HL-60 (cell line): ENCODE data around the gene MCM5.
"Not testable (repeated sequence)": the region's sequence is repeated elsewhere in the genome, so short reads cannot be mapped to it uniquely, and the experiment has no call there.

Source experiments
- POLR2AphosphoS5 ChIP-seq: IDR thresholded peaks from 2 replicates; pipeline ENCODE4 v1.6.1; 2012; ENCODE audit warnings: low read depth
- TF ChIP-seq, protein P1 (sequence below): IDR thresholded peaks from one replicate; pipeline ENCODE4 v1.5.1; 2011; ENCODE audit warnings: low read length, control low read depth, inconsistent platforms; ENCODE audit not compliant: insufficient read depth
- TF ChIP-seq, protein P2 (sequence below): IDR thresholded peaks from 2 replicates; pipeline ENCODE4 v1.6.1; 2012; ENCODE audit warnings: low read depth; ENCODE audit not compliant: insufficient replicate concordance

DNA sequence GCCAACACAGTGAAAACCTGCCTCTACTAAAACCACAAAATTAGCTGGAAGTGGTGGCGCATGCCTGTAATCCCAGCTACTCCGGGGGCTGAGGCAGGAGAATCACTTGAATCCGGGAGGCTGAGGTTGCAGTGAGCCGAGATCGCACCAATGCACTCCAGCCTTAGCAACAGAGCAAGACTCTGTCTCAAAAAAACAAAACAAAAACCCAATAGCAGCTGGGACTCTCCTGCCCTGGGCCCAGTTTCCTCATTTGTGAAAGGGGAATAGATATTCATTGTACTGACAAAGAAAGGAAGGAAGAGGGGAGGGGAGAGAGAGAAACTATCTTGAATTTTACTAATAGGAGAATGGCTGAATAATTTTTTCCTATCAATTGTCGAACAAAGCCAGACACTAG, 3.3 kb upstream of the MCM5 start:
- TF ChIP-seq, protein P1, sequence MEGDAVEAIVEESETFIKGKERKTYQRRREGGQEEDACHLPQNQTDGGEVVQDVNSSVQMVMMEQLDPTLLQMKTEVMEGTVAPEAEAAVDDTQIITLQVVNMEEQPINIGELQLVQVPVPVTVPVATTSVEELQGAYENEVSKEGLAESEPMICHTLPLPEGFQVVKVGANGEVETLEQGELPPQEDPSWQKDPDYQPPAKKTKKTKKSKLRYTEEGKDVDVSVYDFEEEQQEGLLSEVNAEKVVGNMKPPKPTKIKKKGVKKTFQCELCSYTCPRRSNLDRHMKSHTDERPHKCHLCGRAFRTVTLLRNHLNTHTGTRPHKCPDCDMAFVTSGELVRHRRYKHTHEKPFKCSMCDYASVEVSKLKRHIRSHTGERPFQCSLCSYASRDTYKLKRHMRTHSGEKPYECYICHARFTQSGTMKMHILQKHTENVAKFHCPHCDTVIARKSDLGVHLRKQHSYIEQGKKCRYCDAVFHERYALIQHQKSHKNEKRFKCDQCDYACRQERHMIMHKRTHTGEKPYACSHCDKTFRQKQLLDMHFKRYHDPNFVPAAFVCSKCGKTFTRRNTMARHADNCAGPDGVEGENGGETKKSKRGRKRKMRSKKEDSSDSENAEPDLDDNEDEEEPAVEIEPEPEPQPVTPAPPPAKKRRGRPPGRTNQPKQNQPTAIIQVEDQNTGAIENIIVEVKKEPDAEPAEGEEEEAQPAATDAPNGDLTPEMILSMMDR = not testable (repeated sequence)
- TF ChIP-seq POLR2AphosphoS5 = not testable (repeated sequence)
- TF ChIP-seq, protein P2, sequence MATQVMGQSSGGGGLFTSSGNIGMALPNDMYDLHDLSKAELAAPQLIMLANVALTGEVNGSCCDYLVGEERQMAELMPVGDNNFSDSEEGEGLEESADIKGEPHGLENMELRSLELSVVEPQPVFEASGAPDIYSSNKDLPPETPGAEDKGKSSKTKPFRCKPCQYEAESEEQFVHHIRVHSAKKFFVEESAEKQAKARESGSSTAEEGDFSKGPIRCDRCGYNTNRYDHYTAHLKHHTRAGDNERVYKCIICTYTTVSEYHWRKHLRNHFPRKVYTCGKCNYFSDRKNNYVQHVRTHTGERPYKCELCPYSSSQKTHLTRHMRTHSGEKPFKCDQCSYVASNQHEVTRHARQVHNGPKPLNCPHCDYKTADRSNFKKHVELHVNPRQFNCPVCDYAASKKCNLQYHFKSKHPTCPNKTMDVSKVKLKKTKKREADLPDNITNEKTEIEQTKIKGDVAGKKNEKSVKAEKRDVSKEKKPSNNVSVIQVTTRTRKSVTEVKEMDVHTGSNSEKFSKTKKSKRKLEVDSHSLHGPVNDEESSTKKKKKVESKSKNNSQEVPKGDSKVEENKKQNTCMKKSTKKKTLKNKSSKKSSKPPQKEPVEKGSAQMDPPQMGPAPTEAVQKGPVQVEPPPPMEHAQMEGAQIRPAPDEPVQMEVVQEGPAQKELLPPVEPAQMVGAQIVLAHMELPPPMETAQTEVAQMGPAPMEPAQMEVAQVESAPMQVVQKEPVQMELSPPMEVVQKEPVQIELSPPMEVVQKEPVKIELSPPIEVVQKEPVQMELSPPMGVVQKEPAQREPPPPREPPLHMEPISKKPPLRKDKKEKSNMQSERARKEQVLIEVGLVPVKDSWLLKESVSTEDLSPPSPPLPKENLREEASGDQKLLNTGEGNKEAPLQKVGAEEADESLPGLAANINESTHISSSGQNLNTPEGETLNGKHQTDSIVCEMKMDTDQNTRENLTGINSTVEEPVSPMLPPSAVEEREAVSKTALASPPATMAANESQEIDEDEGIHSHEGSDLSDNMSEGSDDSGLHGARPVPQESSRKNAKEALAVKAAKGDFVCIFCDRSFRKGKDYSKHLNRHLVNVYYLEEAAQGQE = not testable (repeated sequence)
